HEK293 (cell line): ENCODE data around the gene INO80.

ENCODE experiments used
- CTCF ChIA-PET: fragments of 350-600 bp; formaldehyde crosslinking; extraction: SDS; loops from one replicate; lab custom pipeline; 2021; ENCODE audit warnings: antibody characterized with exemption; lab: Yijun Ruan, JAX
- POLR2A ChIA-PET: fragments of 300-600 bp; formaldehyde crosslinking; extraction: SDS; loops from one replicate; lab custom pipeline; 2020; ENCODE audit warnings: antibody characterized with exemption, inconsistent platforms; lab: Yijun Ruan, JAX
- H3K27ac ChIP-seq: fragments of 200-500 bp; sonication (Bioruptor generic); 2 replicates; pipeline ENCODE4 v1.5.1; 2014; ENCODE audit warnings: low read depth, low read length, control low read depth, inconsistent platforms; ENCODE audit errors: extremely low read depth
- H3K36me3 ChIP-seq, 2 experiments: fragments of 200-500 bp in 1 of 2; sonication (Bioruptor generic) in 1 of 2; 1 replicate in 1 of 2; 2 replicates in 1 of 2; pipeline ENCODE4 v1.5.1; 2014 to 2017; ENCODE audit warnings: inconsistent platforms in 2 of 2, low read length in 2 of 2; ENCODE audit not compliant: control insufficient read depth in 2 of 2, insufficient read depth in 1 of 2
- H3K4me1 ChIP-seq: fragments of 200-500 bp; sonication (Bioruptor generic); 2 replicates; pipeline ENCODE4 v1.5.1; 2014; ENCODE audit warnings: mild to moderate bottlenecking, low read length, inconsistent platforms; ENCODE audit not compliant: control insufficient read depth, insufficient read depth
- H3K4me3 ChIP-seq: 2 replicates; pipeline ENCODE4 v1.5.1; 2011; ENCODE audit warnings: low read depth, mild to moderate bottlenecking, control low read depth, low read length, moderate library complexity
- H3K9me3 ChIP-seq: fragments of 200-500 bp; sonication (Bioruptor generic); 2 replicates; pipeline ENCODE4 v1.5.1; 2014; ENCODE audit warnings: low read depth, low read length, inconsistent platforms; ENCODE audit not compliant: control insufficient read depth, insufficient read depth
- BCL11B ChIP-seq: fragments of 450-650 bp; formaldehyde crosslinking; IDR thresholded peaks from 2 replicates; pipeline ENCODE4 v1.5.1; 2016; ENCODE audit warnings: low read depth, missing biosample characterization, missing genetic modification characterization
- GFI1B ChIP-seq: fragments of 450-650 bp; formaldehyde crosslinking; IDR thresholded peaks from 2 replicates; pipeline ENCODE4 v1.5.1; 2016; ENCODE audit warnings: missing biosample characterization, missing genetic modification characterization
- KLF16 ChIP-seq: fragments of 450-650 bp; formaldehyde crosslinking; IDR thresholded peaks from 2 replicates; pipeline ENCODE4 v1.5.1; 2017; ENCODE audit warnings: missing biosample characterization, missing genetic modification characterization
- KLF8 ChIP-seq: fragments of 450-650 bp; formaldehyde crosslinking; IDR thresholded peaks from 2 replicates; pipeline ENCODE4 v1.5.1; 2016; ENCODE audit warnings: missing biosample characterization, missing genetic modification characterization
- PBX3 ChIP-seq: sonication (generic); formaldehyde crosslinking; IDR thresholded peaks from 2 replicates; pipeline ENCODE4 v1.8.1; 2022; ENCODE audit warnings: mild to moderate bottlenecking, moderate library complexity, missing genetic modification reagents
- PRDM1 ChIP-seq: fragments of 450-650 bp; formaldehyde crosslinking; IDR thresholded peaks from 2 replicates; pipeline ENCODE4; 2016; ENCODE audit warnings: missing biosample characterization, missing genetic modification characterization
- PRDM4 ChIP-seq: fragments of 450-650 bp; formaldehyde crosslinking; IDR thresholded peaks from 2 replicates; pipeline ENCODE4 v1.5.1; 2017; ENCODE audit warnings: missing biosample characterization, missing genetic modification characterization
- ZBTB1 ChIP-seq: fragments of 450-650 bp; formaldehyde crosslinking; IDR thresholded peaks from 2 replicates; pipeline ENCODE4 v1.5.1; 2016; ENCODE audit warnings: missing biosample characterization, missing genetic modification characterization
- ZBTB11 ChIP-seq: fragments of 450-650 bp; formaldehyde crosslinking; conservative IDR thresholded peaks from 2 replicates; pipeline ENCODE4 v1.5.1; 2016; ENCODE audit warnings: low read depth, missing biosample characterization, missing genetic modification characterization
- ZNF16 ChIP-seq: fragments of 450-650 bp; formaldehyde crosslinking; IDR thresholded peaks from 2 replicates; pipeline ENCODE4 v1.5.1; 2016; ENCODE audit warnings: low read depth, missing biosample characterization, missing genetic modification characterization
- ZNF169 ChIP-seq: fragments of 450-650 bp; formaldehyde crosslinking; IDR thresholded peaks from 2 replicates; pipeline ENCODE4 v1.5.1; 2016; ENCODE audit warnings: missing biosample characterization, missing genetic modification characterization
- ZNF26 ChIP-seq: fragments of 450-650 bp; formaldehyde crosslinking; IDR thresholded peaks from 2 replicates; pipeline ENCODE4 v1.5.1; 2016; ENCODE audit warnings: missing biosample characterization, missing genetic modification characterization
- ZNF473 ChIP-seq: fragments of 450-650 bp; formaldehyde crosslinking; IDR thresholded peaks from 2 replicates; pipeline ENCODE4 v1.5.1; 2017; ENCODE audit warnings: missing biosample characterization, missing genetic modification characterization
- ZNF518A ChIP-seq: fragments of 450-650 bp; formaldehyde crosslinking; conservative IDR thresholded peaks from 2 replicates; pipeline ENCODE4 v1.5.1; 2016; ENCODE audit warnings: low read depth, missing biosample characterization, missing genetic modification characterization
- ZNF529 ChIP-seq: fragments of 450-650 bp; formaldehyde crosslinking; IDR thresholded peaks from 2 replicates; pipeline ENCODE4 v1.5.1; 2017; ENCODE audit warnings: missing genetic modification characterization, missing biosample characterization; ENCODE audit not compliant: insufficient replicate concordance
- ZNF555 ChIP-seq: fragments of 450-650 bp; formaldehyde crosslinking; conservative IDR thresholded peaks from 2 replicates; pipeline ENCODE4 v1.5.1; 2017; ENCODE audit warnings: missing biosample characterization, mild to moderate bottlenecking, missing genetic modification characterization, inconsistent platforms
- ZNF561 ChIP-seq: fragments of 450-650 bp; IDR thresholded peaks from 2 replicates; pipeline ENCODE4 v1.5.1; 2018; ENCODE audit warnings: missing biosample characterization, missing genetic modification characterization, borderline replicate concordance
- ZNF670 ChIP-seq: fragments of 450-650 bp; formaldehyde crosslinking; IDR thresholded peaks from 2 replicates; pipeline ENCODE4 v1.5.1; 2016; ENCODE audit warnings: missing biosample characterization, missing genetic modification characterization, low read depth
- ZNF701 ChIP-seq: fragments of 450-650 bp; formaldehyde crosslinking; IDR thresholded peaks from 2 replicates; pipeline ENCODE4 v1.5.1; 2016; ENCODE audit warnings: missing biosample characterization, missing genetic modification characterization
- ZNF747 ChIP-seq: fragments of 450-650 bp; formaldehyde crosslinking; IDR thresholded peaks from 2 replicates; pipeline ENCODE4 v1.5.1; 2016; ENCODE audit warnings: missing biosample characterization, missing genetic modification characterization
- ZNF768 ChIP-seq: fragments of 450-650 bp; formaldehyde crosslinking; IDR thresholded peaks from 2 replicates; pipeline ENCODE4 v1.5.1; 2018; ENCODE audit warnings: missing biosample characterization, mild to moderate bottlenecking, missing genetic modification characterization
- ZNF843 ChIP-seq: fragments of 450-650 bp; formaldehyde crosslinking; IDR thresholded peaks from 2 replicates; pipeline ENCODE4 v1.5.1; 2016; ENCODE audit warnings: missing biosample characterization, missing genetic modification characterization

Gene INO80

GRCh38 chr15:41051139-41051538 is 64.9 kb downstream of the INO80 start:
- no peak overlapping the region for H3K27ac ChIP-seq
- H3K36me3 ChIP-seq: peaks cover 50 to 77% of the 10 kb centered on the region in 2 experiments
- no peaks in the 10 kb centered on the region for H3K9me3 ChIP-seq
- POLR2A ChIA-PET: no interaction called here
- TF ChIP-seq ZNF701 (tag by site-specific recombination) (no peak), ZNF529 (tag by site-specific recombination) (no peak), ZBTB11 (no peak), ZNF26 (tag by site-specific recombination) (no peak), ZNF16 (tag by site-specific recombination) (no peak), ZBTB1 (no peak), PRDM1 (tag by site-specific recombination) (no peak), ZNF518A (tag by site-specific recombination) (no peak)
- CTCF ChIA-PET: interaction anchor here (0.6 kb wide), 1 partner anchor 113 kb away, joined by 3 read pairs; no protein-coding TSS in a partner anchor
- H3K4me3 ChIP-seq: no peak overlapping the region
- H3K4me1 ChIP-seq: no peaks in the 10 kb centered on the region

GRCh38 chr15:41048852-41049251 is 67.2 kb downstream of the INO80 start:
- ChIA-PET POLR2A (no interaction called here), CTCF (interaction anchor here (0.6 kb wide), 1 partner anchor 283 kb away, joined by 3 read pairs; no protein-coding TSS in a partner anchor)
- H3K36me3 ChIP-seq: peaks cover 42 to 69% of the 10 kb centered on the region in 2 experiments
- no peak for TF ChIP-seq ZNF843 (tag by site-specific recombination)
- no peak for TF ChIP-seq ZNF555 (tag by site-specific recombination)
- TF ChIP-seq KLF16 (tag by site-specific recombination): no peak
- no peak for TF ChIP-seq ZNF670 (tag by site-specific recombination)
- TF ChIP-seq PRDM4: no peak
- no peak for TF ChIP-seq ZNF768 (tag by site-specific recombination)
- no peak for TF ChIP-seq ZNF529 (tag by site-specific recombination)
- TF ChIP-seq KLF8 (tag by site-specific recombination): no peak
- TF ChIP-seq ZNF473 (tag by site-specific recombination): no peak
- no peak for TF ChIP-seq PBX3 (CRISPR knock-in tag)
- no peak for TF ChIP-seq GFI1B
- no peak for TF ChIP-seq ZNF169
- TF ChIP-seq BCL11B: no peak
- TF ChIP-seq ZNF561: no peak
- no peak for TF ChIP-seq ZNF747

More at GRCh38 chr15:41048852-41049251, 67.2 kb downstream of the INO80 start:
- Histone ChIP-seq H3K9me3 (no peaks in the 10 kb centered on the region), H3K4me3 (no peak overlapping the region), H3K27ac (no peak overlapping the region), H3K4me1 (no peaks in the 10 kb centered on the region)
